ES-I3 (cell line): ENCODE measurements around the gene S100A4.
"Not testable (repeated sequence)": the region's sequence is repeated elsewhere in the genome, so short reads cannot be mapped to it uniquely, and the experiment has no call there.

Source experiments
- H3K36me3 ChIP-seq: 2 replicates; pipeline ENCODE4 v1.6.1; 2013; ENCODE audit warnings: mild to moderate bottlenecking, low read length, control low read depth, moderate library complexity; ENCODE audit not compliant: insufficient read depth
- H3K4me1 ChIP-seq: 2 replicates; pipeline ENCODE4 v1.6.1; 2013; ENCODE audit warnings: mild to moderate bottlenecking, control low read depth, low read length; ENCODE audit not compliant: insufficient read depth
- H3K9ac ChIP-seq: 2 replicates; pipeline ENCODE4 v1.6.1; 2013; ENCODE audit warnings: low read depth, mild to moderate bottlenecking, low read length, moderate library complexity
- H3K9me3 ChIP-seq: 2 replicates; pipeline ENCODE4 v1.6.1; 2013; ENCODE audit warnings: mild to moderate bottlenecking, low read length, moderate library complexity; ENCODE audit not compliant: control insufficient read depth, insufficient read depth

S100A4 gene

GRCh38 chr1:153522353-153523048 lies 23.1 kb downstream of the S100A4 start:
- H3K9me3 ChIP-seq, H3K9ac ChIP-seq, H3K36me3 ChIP-seq: not testable (repeated sequence)
- H3K4me1 ChIP-seq, result peaks cover 25% of the 10 kb centered on the region

- peaks cover 18% of the 10 kb centered on the region for H3K4me1 ChIP-seq
These were observed 23.8 kb downstream of the S100A4 start for GRCh38 chr1:153521808-153522207.

GRCh38 chr1:153520818-153521476 lies 24.7 kb downstream of the S100A4 start:
- Histone ChIP-seq H3K9me3 (no peaks in the 10 kb centered on the region), H3K36me3 (no peaks in the 10 kb centered on the region), H3K4me1 (peaks cover 10% of the 10 kb centered on the region)

More at GRCh38 chr1:153521808-153522207, 23.8 kb downstream of the S100A4 start:
- H3K9me3 ChIP-seq, H3K36me3 ChIP-seq, H3K9ac ChIP-seq: not testable (repeated sequence)

GRCh38 chr1:153520137-153520691 lies 25.4 kb downstream of the S100A4 start:
- not testable (repeated sequence) for H3K9me3 ChIP-seq, H3K36me3 ChIP-seq, H3K9ac ChIP-seq, H3K4me1 ChIP-seq

More at GRCh38 chr1:153520818-153521476, 24.7 kb downstream of the S100A4 start:
- no peak overlapping the region for H3K9ac ChIP-seq

- H3K9ac ChIP-seq, result no peak overlapping the region
- H3K4me1 ChIP-seq, result no peaks in the 10 kb centered on the region
- no peaks in the 10 kb centered on the region for H3K36me3 ChIP-seq
- H3K9me3 ChIP-seq, result no peaks in the 10 kb centered on the region
These were observed 26.4 kb downstream of the S100A4 start for GRCh38 chr1:153519242-153519641.

GRCh38 chr1:153515504-153516394 lies 29.9 kb downstream of the S100A4 start:
- Histone ChIP-seq H3K4me1 (no peaks in the 10 kb centered on the region), H3K9ac (no peak overlapping the region), H3K36me3 (no peaks in the 10 kb centered on the region), H3K9me3 (no peaks in the 10 kb centered on the region)

- Histone ChIP-seq H3K4me1 (no peaks in the 10 kb centered on the region), H3K36me3 (no peaks in the 10 kb centered on the region), H3K9me3 (no peaks in the 10 kb centered on the region), H3K9ac (no peak overlapping the region)
These were observed 31.9 kb downstream of the S100A4 start for GRCh38 chr1:153513666-153514065.

GRCh38 chr1:153513023-153513422 lies 32.6 kb downstream of the S100A4 start:
- Histone ChIP-seq H3K4me1 (no peaks in the 10 kb centered on the region), H3K36me3 (no peaks in the 10 kb centered on the region), H3K9me3 (no peaks in the 10 kb centered on the region), H3K9ac (no peak overlapping the region)

- no peaks in the 10 kb centered on the region for H3K36me3 ChIP-seq
- H3K4me1 ChIP-seq, result peaks cover 5% of the 10 kb centered on the region; the same call in 1 of the 2 replicates
- no peak overlapping the region for H3K9ac ChIP-seq
- no peaks in the 10 kb centered on the region for H3K9me3 ChIP-seq
These were observed 34.6 kb downstream of the S100A4 start for GRCh38 chr1:153510984-153511410.

- Histone ChIP-seq H3K4me1 (peaks cover 5% of the 10 kb centered on the region; the same call in 1 of the 2 replicates), H3K9me3 (no peaks in the 10 kb centered on the region), H3K9ac (no peak overlapping the region), H3K36me3 (no peaks in the 10 kb centered on the region)
These were observed 35.8 kb downstream of the S100A4 start for GRCh38 chr1:153509729-153510354.

- Histone ChIP-seq H3K9me3 (no peaks in the 10 kb centered on the region), H3K36me3 (no peaks in the 10 kb centered on the region), H3K4me1 (peaks cover 5% of the 10 kb centered on the region; the same call in 1 of the 2 replicates), H3K9ac (no peak overlapping the region)
These were observed 36.6 kb downstream of the S100A4 start for GRCh38 chr1:153509036-153509435.

GRCh38 chr1:153507926-153508583 lies 37.6 kb downstream of the S100A4 start:
- Histone ChIP-seq H3K9ac (no peak overlapping the region), H3K9me3 (no peaks in the 10 kb centered on the region), H3K4me1 (peaks cover 5% of the 10 kb centered on the region; the same call in 1 of the 2 replicates), H3K36me3 (no peaks in the 10 kb centered on the region)

GRCh38 chr1:153506831-153507413 lies 38.7 kb downstream of the S100A4 start:
- H3K36me3 ChIP-seq, result no peaks in the 10 kb centered on the region
- peaks cover 5% of the 10 kb centered on the region; the same call in 1 of the 2 replicates for H3K4me1 ChIP-seq
- H3K9ac ChIP-seq, result no peak overlapping the region
- no peaks in the 10 kb centered on the region for H3K9me3 ChIP-seq
